Endothelial cell of umbilical vein (primary cell): Measurements from ENCODE around the gene ANXA4.

Source experiments
- EZH2 ChIP-seq: IDR thresholded peaks from 2 replicates; pipeline ENCODE4 v1.6.1; 2012; ENCODE audit warnings: borderline replicate concordance, low read depth, mild to moderate bottlenecking, moderate library complexity, low read length, inconsistent platforms; ENCODE audit not compliant: severe bottlenecking
- GATA2 ChIP-seq: IDR thresholded peaks from 2 replicates; pipeline ENCODE4 v1.7.0; 2011; ENCODE audit warnings: low read depth, mild to moderate bottlenecking, moderate library complexity, mixed read lengths, low read length; ENCODE audit not compliant: insufficient read length, insufficient read depth
- JUN ChIP-seq: IDR thresholded peaks from 2 replicates; pipeline ENCODE4 v1.6.1; 2011; ENCODE audit warnings: borderline replicate concordance, low read depth; ENCODE audit not compliant: insufficient read length, insufficient read depth
- MYC ChIP-seq: IDR thresholded peaks from one replicate; pipeline ENCODE4 v1.6.1; 2011; ENCODE audit warnings: mild to moderate bottlenecking, low read depth, low read length
- POLR2A ChIP-seq: IDR thresholded peaks from 2 replicates; pipeline ENCODE4 v1.6.1; 2012; ENCODE audit warnings: low read depth, mild to moderate bottlenecking, control low read depth, low read length
- POLR2AphosphoS5 ChIP-seq: IDR thresholded peaks from 2 replicates; pipeline ENCODE4 v1.6.1; 2012; ENCODE audit warnings: low read depth, mild to moderate bottlenecking, control low read depth, low read length, moderate library complexity; ENCODE audit not compliant: insufficient read depth
- TF ChIP-seq, protein P1 (sequence below), 2 donors: IDR thresholded peaks; 1 replicate in 1 of 2; 2 replicates in 1 of 2; pipeline ENCODE4 v1.5.1; 2011; ENCODE audit warnings: low read length in 2 of 2, mild to moderate bottlenecking in 2 of 2, moderate library complexity in 2 of 2, control low read depth in 1 of 2, inconsistent platforms in 1 of 2, low read depth in 1 of 2; ENCODE audit not compliant: insufficient read depth in 1 of 2; ENCODE audit errors: extremely low read depth in 1 of 2
- TF ChIP-seq, protein P2 (sequence below): IDR thresholded peaks from 2 replicates; pipeline ENCODE4 v1.6.1; 2011; ENCODE audit not compliant: insufficient read depth, insufficient read length

DNA sequence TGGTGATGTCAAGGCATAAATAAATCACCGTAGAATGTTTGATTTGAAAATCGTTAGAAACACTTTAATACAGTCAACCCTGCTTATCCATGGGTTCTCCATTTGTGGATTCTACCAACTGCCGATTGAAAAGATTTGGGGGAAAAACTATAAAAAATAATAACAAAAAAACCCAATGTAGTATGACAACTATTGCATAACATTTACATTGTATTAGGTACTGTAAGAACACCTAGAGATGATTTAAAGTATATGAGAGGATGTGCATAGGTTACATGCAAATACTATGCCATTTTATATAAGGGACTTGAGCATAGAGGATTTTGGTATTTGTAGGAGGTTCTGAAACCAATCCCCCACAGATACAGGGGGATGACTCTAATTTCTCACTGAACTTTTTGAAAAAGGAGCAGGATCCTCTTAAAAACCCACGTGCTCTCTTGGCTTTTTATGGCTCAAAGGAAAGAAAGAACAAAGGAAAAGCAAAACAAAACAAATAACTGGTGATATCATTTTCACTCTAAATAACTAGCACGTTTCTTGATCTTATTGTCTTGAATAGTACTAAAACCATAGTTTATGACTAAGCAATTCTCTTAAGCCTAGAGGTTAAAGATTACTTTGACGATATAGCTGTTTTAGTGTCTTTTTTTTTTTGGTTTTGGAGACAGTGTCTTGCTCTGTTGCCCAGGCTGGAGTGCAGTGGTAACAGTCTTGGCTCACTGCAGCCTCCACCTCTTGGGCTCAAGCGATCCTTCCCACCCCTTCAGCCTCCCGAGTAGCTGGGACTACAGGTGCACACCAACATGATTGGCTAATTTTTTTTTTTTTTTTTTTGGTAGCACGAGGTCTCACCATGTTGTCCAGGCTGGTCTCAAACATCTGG is 104.5 kb downstream of the ANXA4 start:
- TF ChIP-seq EZH2 (no peak), POLR2A (no peak), JUN (no peak), MYC (no peak), GATA2 (no peak), POLR2AphosphoS5 (no peak)
- TF ChIP-seq, protein P1, sequence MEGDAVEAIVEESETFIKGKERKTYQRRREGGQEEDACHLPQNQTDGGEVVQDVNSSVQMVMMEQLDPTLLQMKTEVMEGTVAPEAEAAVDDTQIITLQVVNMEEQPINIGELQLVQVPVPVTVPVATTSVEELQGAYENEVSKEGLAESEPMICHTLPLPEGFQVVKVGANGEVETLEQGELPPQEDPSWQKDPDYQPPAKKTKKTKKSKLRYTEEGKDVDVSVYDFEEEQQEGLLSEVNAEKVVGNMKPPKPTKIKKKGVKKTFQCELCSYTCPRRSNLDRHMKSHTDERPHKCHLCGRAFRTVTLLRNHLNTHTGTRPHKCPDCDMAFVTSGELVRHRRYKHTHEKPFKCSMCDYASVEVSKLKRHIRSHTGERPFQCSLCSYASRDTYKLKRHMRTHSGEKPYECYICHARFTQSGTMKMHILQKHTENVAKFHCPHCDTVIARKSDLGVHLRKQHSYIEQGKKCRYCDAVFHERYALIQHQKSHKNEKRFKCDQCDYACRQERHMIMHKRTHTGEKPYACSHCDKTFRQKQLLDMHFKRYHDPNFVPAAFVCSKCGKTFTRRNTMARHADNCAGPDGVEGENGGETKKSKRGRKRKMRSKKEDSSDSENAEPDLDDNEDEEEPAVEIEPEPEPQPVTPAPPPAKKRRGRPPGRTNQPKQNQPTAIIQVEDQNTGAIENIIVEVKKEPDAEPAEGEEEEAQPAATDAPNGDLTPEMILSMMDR (IDR thresholded peaks at IDR 0.05; ENCODE audit: extremely low read depth in 1 of 2, insufficient read depth in 1 of 2, low read depth in 1 of 2, low read length in 2 of 2) = no peak
- TF ChIP-seq, protein P2, sequence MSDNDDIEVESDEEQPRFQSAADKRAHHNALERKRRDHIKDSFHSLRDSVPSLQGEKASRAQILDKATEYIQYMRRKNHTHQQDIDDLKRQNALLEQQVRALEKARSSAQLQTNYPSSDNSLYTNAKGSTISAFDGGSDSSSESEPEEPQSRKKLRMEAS = peak; percentile 24
